ENCODE data around the gene ZNF778.
"Not testable (repeated sequence)": the region's sequence is repeated elsewhere in the genome, so short reads cannot be mapped to it uniquely, and the experiment has no call there.

Gene ZNF778

GRCh38 chr16:89219365-89219764 lies 1.9 kb downstream of the ZNF778 start:
- DNase-seq: no peak

GRCh38 chr16:89221604-89222003 lies 4.1 kb downstream of the ZNF778 start:
- no peak for DNase-seq

- no peak for DNase-seq
Observed at GRCh38 chr16:89222931-89223330, 5.4 kb downstream of the ZNF778 start.

GRCh38 chr16:89224665-89225064 lies 7.2 kb downstream of the ZNF778 start:
- no peak for DNase-seq

GRCh38 chr16:89230255-89230654 lies 12.8 kb downstream of the ZNF778 start:
- DNase-seq: no peak

DNA sequence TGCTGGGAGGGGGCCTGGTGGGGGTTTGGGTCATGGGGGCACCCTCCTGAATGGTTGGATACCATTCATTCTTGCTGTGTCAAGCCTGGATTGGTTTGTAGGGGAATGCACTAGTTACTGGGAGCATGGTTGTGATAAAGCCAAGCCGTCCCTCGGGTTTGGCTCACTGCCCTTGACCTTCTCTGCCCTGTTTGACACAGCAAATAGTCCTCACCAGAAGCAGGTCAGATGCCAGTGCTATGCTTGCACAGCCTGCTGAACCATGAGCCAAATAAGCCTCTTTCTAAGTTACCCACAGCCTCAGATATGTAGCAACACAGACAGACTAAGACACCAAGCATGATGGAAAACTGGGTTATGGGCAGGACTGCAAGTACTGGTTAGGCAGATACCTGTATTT lies 14.6 kb downstream of the ZNF778 start:
- no peak for DNase-seq

DNA sequence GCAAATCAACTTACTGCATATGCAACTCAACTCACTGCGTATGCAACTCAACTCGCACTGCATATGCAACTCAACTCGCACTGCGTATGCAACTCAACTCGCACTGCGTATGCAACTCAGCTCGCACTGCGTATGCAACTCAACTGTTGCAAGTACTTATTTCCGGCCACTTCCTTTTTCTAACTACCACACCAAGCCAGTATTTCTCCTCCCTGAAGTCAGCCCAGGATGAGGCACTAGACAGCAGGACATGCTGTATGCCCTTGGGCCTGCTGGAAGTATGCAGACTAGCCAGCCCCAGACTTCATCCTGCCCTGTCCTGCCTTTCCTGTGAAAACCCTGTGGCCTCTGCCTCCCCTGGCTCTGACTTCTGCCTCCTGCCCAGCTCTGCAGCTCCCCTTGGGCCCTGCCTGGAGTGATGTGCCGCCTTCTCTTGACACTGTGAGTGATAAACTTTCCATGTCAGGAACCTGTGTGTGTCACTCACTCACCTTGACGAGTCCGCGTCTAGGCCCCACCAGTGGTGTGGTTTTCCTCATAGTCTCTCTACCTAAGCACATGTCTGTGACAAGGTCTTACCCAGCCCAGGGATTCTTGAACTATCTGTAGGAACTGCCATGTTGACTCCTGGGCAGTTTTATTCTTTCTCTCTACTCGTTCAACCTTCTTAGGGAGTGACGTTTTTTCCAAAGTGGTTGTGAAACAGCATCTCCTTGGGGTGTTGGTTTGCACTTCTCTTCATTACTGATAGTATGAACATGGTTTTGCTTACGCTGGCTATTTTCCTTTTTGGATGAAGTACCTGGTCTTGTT lies 16.4 kb downstream of the ZNF778 start:
- DNase-seq: no peak

DNA sequence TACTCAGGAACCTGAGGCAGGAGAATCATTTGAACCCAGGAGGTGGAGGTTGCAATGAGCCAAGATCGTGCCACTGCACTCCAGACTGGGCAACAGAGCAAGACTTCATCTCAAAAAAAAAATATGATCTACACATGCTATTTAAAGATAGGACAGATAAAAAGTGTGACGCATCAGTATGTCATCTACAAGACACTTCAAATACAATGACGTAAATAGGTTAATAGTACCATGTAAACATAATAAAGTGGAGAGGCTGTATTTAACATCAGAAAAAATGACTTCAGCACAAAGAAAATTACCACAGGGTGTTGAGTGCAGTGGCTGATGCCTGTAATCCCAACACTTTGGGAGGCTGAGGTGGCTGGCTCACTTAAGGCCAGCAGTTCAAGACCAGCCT lies 20.2 kb downstream of the ZNF778 start:
- DNase-seq: no peak

DNA sequence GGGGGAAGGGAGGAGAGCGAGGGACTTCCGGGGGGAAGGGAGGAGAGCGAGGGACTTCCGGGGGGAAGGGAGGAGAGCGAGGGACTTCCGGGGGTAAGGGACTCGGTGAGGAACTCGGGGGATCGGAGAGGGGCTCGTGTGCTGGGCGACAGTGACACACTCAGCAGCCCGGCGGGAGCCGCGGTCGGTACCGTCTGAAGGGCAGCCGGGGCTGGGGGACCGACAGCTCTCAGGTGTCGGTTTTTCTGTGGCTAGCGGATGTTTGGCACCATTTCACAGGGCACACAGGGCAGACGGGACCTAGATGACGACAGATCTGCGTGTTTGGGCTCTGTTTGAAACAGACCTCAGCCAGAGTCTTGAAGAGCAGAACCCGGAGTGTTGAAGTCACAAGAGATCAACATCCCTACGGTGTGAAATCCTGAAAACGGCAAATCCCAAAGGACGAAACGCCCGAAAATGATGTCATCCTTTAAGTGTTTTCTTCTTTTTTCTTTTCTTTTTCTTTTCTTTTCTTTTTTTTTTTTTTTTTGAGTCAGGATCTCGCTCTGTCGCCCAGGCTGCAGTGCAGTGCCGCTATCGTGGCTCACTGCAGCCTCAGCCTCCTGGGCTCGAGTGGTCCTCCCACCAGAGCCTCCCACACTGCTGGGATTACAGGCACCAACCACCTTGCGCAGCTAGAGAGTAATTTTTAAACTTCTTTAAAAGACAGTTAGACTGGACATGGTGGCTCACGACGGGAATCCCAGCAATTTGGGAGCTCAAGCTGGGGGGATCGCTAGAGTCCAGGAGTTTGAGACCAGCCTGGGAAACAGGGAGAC lies 23.9 kb downstream of the ZNF778 start:
- DNase-seq: peak; percentile 61 to 76

- no peak for DNase-seq
Observed at GRCh38 chr16:89242795-89243200, 25.3 kb downstream of the ZNF778 start.

- DNase-seq: no peak
Observed at GRCh38 chr16:89243664-89244063, 26.2 kb downstream of the ZNF778 start.

DNA sequence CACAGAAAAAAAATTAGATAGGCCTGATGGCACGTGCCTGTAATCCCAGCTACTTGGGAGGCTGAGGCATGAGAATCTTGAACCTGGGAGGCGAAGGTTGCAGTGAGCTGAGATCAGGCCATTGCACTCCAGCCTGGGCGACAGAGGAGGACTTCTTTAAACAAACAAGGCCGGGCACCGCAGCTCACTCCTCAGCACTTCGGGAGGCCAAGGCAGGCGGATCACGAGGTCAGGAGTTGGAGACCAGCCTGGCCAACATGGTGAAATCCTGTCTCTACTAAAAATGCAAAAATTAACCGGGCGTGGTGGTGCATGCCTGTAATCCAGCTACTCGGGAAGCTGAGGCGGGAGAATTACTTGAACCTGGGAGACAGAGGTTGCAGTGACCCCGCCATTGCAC lies 26.8 kb downstream of the ZNF778 start:
- DNase-seq: not testable (repeated sequence)

DNA sequence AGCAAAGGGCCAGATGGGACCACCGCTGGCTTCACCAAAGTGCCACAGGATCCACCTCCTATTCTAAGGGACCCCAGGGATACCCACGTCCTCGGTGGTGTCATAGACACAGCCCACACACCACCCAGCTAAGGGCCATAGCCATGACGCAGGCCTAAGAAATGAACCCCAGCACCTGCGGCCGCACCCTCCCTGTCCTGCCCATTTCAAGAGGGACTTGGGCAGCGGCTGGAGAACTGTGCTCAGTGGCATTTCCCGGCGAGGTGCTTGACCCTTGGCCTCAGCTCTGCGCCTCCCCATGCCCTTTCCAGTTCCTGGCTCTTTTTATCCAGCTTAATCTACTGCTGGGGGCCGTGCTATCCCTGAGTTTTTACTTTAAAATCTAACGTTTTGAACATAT lies 27.3 kb downstream of the ZNF778 start:
- no peak for DNase-seq

GRCh38 chr16:89246383-89246902 lies 28.9 kb downstream of the ZNF778 start:
- DNase-seq: no peak

- peak; percentile 89 to 99 for DNase-seq
Observed at GRCh38 chr16:89246903-89247733, 29.6 kb downstream of the ZNF778 start.

DNA sequence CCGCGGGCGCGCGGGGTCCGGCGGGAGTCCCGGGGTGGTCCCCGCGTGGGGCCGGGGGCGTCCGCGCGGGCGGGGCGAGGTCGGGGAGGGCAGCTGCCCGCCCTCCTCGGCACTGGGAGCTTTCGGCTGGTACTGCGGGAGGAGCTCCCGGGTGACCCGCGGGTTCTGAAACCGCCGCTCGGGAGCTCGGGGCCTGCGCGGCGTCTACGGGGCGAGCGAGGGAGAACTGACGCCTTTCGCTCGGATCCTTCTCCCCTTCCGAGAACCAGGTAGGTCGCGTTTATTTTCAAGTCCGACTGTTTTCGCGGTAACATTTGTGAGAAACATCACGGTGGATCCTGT lies 30.2 kb downstream of the ZNF778 start:
- not testable (repeated sequence) for DNase-seq

- DNase-seq: no peak
Observed at GRCh38 chr16:89248196-89248982, 30.9 kb downstream of the ZNF778 start.

DNA sequence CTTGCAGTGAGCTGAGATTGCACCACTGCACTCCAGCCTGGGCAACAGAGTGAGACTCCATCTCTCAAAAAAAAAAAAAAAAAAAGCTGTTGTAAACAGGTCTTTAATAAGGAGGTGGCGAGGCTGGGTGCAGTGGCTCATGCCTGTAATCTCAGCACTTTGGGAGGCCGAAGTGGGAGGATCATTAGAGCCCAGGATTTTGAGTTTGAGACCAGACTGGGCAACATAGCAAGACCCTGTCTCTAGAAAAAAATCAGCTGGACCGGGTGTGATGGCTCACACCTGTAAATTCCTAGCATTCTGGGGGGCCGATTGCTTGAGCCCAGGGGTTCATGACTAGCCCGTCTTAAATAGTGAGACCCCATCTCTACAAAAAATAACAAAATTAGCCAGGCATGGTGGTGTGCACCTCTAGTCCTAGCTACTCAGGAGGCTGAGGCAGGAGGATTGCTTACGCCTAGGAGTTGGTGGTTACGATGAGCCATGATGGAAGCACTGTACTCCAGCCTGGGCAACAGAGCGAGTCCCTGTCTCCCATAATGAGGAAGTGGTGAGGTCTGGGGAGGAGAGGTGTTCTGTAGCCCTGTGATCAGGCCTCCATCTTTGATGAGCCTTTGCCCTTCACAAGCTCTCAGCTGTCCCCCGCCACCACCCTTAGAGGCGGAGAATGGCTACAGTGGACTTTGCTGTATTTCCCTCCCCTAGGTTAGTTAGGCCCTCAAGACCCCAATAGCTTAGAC lies 36.2 kb downstream of the ZNF778 start:
- no peak for DNase-seq

GRCh38 chr16:89256651-89257254 lies 39.2 kb downstream of the ZNF778 start:
- DNase-seq: peak; percentile 77 to 92

GRCh38 chr16:89257281-89257731 lies 39.8 kb downstream of the ZNF778 start:
- no peak for DNase-seq
